NCI-H2171 (cell line): ENCODE data around the gene NAT14.
"Not testable (repeated sequence)": the region's sequence is repeated elsewhere in the genome, so short reads cannot be mapped to it uniquely, and the experiment has no call there.

Experiments used
- DNase-seq: peaks from one replicate; lab custom pipeline; 2025; lab: John Stamatoyannopoulos, UW

Gene NAT14, protein sequence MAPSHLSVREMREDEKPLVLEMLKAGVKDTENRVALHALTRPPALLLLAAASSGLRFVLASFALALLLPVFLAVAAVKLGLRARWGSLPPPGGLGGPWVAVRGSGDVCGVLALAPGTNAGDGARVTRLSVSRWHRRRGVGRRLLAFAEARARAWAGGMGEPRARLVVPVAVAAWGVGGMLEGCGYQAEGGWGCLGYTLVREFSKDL

DNA sequence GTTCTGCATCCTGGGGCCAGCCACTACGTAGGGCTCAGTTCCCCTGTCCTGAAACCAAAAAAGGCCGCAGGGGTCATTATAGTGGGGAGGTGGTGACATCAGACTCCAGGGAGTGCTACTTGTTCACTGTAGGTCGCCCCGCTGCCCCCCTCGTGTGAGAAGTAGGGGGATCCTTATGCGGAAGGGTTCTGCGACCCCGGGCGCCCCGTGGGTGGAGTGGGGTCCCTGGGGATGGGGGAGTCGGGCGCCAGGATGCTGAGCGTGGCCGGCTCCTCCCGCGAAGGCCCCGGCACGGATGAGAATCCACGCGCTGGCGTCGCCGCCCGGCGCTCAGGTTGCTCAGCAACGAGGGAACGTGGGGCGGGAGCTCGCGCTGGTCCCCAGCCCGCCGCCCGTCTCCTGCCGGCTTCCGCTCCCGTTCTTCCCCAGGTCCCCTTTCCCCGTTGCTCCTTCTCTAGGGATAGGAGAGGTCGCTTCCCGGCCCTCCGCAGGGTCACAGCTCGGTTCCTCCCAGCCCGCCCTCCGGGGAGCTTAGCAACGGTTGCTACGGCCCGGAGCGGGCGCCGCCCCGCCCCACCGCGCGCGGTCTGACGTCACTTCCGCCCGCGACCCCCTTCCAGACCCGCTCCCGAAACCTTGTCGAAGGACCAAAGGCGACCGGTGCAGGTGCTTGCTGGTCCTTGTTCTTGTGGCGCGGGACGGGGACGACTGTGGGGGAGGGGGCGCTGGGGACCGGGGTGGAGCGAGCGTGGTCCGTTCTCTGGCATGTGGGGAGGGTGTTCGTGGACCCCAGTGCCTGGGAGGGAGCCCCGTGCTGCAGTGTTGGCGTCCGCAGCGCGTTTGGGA, at the start of gene NAT14:
Gene NAT14 (plus strand): TSS at position 596 of the 846 bp plus-strand sequence. CDS start 521 bp downstream, outside the sequence.
- peak; percentile 82 for DNase-seq

DNA sequence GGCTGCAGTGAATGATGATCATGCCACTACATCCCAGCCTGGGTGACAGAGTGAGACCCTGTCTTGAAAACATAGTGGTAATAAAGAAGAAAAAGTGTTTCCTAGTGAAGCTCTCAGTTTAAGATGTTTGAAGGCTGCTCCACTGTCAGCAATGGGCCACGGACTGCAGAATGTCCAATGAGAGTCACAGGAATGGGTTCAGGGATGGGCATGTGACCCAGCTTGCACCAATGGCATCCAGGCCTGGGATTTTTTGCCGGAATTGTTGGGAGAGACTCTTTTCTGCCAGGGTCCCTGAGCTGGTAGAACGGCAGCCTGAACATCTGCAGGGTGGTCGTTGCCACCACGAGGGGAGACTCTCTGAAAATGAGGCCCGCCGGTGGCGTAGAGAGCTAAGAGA, 48.1 kb upstream of the NAT14 start:
- DNase-seq, result no peak

DNA sequence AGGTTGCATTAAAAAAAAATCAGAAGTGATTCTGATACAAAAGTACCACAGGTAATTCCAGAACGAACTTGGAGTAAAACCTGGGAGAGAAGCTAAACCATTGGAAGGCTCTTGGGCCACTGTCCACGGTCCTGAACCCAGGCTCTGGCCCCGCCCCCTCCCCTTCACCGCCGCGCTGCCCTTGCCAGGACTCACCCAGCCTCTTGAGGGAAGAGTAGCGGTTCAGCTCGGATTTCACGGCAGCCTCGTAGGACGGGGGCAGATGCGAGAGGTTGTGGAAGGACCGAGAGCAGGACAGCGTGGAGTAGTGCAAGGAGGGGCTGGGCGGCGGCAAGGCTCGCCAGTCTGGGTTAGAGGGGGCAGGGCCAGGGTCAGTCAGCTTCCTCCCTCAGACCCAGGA, 47.6 kb upstream of the NAT14 start:
- DNase-seq, result no peak

DNA sequence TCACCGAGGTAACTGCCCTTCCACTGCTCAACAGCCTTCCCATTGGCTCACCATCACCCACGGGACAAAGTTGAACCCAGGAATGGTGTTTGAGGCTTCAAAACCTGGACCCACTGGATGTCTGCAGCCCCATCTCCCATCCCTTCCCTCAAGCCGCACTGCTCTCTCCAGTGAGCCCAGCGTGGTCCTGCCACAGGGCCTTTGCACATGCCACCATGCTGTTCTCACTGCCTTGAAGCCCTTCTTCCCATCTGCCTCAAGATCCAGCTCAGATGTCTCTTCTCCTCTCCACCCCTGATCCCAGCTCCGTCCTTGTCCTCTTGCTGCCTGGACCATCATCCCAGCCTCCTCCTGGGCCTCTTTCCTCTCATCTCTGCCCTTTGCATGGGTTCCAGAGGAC, 45.9 kb upstream of the NAT14 start:
- no peak for DNase-seq

DNA sequence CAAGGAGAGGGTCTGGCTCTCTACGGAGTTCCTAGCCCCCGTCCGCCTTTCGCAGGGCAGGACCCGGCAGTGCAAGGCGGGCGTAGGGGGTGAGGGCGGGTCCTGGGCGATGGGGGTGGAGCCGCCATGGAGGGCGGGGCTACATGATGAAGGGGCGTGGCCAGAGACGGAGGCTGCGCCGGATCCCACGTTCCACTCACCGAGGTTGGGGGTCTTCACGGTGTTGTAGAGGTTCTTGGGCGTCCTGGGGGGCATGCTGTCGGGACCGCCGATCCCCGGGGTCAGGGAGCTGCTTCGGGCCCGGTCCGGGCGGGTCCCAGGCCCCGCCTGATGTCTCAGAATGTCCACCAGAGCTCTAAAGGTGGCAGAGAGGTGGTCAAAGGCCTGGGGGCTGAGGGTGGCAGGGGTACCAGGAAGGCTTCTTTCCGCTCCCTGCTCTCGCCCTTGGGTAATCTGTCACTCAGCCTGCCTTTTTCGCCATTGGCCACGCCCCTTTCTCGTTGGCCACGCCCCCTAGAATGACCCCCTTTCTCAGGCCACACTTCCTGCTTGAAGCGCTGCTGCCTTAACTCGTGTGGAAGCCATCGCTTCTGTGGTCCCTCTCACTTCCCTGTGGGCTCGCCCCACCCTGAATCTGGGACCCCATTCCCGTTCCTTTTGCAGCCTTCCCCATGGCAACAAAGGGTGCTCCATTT, 44.4 kb upstream of the NAT14 start:
- no peak for DNase-seq

DNA sequence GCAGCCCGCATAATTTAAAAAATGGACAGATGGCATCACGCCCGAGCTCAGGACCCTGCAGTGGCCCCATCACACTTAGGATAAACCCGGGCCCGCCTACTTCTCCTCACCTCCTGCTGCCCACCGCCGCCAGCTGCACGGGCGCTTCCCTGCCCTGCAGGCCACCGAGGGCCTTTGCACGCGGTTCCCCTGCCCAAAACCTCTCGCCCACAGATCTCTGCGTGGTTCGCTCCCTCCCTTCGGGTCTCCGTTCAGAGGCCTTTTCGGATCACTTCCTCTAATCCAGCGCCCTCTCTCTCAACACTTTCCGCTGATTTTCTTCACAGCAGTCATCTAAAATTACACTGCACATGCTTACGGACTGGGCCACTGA, 43.7 kb upstream of the NAT14 start:
- DNase-seq, result no peak

DNA sequence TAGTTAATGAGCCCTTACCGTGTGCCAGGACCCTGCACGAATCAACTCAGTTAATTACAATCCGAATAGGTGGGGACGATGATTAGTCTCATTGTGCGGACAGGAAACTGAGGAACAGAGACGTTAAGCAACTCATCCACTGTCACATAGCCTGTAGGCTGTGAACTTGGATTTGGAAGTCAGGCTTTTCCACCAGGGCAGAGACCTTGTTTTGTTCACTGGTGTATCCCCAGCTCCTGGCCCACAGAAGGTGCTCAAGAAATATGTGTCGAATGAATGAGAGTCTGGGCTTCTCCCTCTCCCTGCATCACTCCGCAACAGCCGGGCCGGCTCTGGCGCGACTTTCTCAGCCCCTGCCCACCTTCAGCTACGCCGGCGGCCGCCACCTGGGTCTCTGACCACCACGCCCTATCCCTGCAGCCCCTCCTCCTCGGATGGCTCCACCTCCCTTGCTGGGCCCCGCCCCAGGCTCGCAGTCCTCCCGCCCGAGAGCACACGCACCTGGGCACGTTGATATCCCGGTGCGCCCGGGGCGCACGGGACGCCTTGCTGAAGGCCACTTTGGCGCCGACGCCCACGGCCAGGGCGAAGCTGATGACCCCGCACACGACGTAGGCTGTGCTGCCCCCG, 43.2 kb upstream of the NAT14 start:
- peak; percentile 52 for DNase-seq

DNA sequence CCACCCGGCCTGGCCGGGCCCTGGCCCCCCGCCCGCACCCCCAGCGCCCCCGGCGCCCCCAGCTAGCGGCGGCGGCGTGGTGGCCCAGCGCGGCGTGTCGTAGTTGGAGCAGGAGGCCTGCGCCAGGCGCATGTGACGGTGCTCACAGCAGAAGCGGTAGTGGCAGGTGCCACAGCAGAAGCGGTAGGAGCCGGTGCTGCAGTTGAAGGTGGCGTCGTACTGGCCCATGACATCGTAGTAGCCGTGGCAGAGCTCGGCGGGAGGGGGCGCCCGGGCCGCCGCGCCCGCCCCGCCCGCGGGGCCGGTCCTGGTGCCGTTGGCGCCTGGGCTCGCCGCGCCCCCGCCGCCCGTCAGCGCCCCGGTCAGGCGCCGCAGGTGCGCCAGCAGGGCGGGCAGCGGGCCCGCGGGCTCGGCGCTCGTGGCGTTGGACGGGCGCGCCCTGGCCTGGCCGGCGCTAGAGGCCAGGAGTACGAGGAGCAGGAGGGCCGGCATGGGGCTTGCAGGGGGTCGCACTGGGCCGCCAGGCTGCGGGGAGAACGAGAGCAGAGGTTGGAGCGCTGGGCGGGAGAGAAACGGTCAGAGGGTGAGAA, 42.5 kb upstream of the NAT14 start:
- peak; percentile 26 for DNase-seq

DNA sequence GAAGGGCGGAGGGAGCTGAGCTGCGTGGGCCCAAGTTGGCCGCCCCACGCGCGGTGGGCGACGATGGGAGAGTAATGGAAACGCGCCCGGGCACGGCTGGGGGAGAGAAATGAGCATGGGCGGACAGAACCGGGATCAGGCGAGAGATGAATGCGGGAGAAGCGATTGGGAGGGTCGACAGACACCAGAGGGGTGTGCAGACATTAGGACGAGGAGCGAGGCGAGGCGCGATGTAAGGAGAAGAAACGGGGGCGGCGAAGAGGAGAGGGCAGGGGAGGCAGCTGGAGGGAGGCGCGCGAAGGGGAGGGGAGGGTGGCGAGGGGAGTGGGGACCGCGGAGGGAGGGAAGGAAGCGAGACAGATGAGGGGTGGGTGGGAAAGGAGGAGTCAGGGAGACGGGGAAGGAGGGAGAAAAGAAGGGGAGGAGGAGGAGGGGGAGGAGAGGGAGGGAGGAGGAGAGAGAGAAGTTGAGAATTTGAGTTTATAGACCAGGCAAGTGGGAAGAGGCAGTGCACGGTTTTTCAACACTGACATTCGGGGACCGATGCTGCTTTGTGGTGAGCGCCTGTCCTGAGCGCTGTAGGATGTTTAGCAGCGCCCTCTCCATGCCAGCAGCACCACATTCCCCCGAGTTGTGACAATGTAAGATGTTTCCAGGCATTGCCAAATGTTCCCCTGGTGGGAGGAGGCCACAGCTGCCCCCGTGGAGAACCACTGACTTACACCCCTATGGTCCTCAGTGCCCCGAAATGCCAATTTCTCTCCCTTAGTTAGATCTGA, 41.8 kb upstream of the NAT14 start, which contains the start of gene SHISA7:
Gene SHISA7 (minus strand): TSS at position 256 of the 779 bp plus-strand sequence. CDS start 437 bp downstream, outside the sequence.
- peak; percentile 41 for DNase-seq

DNA sequence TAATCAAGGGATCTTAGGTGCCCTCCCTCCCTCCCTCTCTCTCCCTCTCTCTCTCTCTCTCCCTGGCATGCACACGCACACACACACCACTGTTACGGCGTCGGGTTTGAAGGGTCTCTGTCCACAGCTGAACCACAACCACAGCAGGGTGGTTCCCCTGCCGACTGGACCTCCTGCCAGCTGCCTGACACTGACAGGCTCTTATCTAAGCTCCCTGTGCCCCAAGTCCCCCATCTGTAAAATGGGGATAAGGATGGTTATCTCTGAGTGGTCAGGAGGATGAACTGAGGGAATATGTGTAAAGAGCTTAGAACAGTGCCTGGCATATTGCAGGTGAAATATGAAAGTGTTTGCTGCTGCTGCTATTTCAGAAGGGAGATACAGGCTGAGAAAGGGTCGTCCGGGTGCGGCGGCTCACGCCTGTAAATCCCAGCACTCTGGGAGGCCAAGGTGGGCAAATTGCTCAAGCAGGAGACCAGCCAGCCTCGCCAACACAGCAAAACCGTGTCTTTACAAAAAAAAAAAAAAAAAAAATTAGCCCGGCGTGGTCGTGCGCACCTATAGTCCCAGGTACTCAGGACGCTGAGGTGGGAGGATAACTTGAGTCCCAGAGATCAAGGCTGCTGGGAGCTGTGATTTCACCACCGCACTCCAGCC, 41.0 kb upstream of the NAT14 start:
- DNase-seq, result no peak

DNA sequence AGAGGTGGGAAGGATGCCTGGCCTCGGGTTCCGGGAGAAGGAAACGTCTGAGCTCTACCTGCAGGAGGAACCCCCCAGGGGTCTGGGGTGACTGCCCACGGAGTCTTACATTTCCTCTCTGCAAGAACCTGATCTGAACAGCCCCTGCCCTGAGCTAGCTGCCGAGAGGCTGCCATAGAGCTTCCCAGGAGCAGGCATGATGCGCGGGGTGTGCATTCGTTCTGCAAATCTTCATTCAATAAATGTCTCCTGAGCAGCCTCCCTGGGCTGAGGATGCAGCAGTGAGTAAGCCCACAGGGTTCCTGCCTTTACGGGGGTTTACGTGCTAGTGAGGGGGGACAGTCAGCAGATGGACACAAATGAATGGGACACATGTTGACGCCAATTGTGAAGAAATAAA, 40.3 kb upstream of the NAT14 start:
- DNase-seq, result no peak

DNA sequence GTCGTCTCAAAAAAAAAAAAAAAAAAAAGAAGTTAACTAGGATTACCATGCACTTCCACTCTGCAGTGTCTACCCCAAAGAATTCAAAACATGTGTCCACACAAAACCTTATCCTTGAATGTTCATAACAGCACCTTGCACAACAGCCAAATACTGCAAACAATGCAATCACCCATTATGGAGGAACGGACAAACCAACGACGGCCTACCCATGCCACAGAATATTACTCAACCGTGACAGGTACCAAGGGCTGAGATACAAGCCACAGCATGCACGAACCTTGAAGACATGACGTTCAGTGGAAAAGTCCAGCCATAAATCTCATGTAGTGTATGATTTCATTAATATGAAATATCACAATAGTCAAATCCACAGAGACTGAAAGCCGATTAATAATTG, 38.9 kb upstream of the NAT14 start:
- no peak for DNase-seq

DNA sequence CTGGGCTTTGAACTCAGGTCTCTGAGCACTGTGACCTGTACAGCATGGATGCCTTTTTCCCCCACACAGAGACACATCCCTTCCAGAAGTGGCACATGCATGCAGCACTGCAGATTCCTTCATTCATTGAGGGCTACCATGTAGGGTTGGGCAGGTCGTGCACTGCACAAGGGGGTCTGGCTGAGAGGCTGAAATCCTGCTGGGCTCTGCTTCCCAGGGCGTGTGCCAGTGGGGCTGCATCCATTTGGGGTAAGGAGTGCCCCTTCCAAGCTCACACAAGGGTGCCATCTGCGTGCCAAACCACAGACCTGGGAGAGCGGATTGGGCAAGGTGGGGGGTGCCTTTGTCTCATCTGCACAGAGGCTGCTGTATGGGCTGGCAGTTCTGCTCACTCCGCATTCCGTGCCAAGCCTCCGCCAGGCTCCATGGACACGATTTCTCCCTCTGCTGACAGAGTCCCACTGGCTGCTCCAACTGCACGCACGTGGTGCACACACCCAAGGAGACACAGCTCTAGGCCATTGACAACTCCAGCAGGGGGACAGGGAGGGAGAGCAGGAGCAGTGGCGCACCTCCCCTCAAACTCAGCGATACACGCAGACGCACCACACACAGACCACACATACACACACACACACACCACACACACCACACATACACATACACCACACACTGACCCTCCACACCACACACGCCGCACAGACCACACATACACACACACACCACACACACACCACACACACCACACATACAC, 37.4 kb upstream of the NAT14 start:
- peak; percentile 67 for DNase-seq

DNA sequence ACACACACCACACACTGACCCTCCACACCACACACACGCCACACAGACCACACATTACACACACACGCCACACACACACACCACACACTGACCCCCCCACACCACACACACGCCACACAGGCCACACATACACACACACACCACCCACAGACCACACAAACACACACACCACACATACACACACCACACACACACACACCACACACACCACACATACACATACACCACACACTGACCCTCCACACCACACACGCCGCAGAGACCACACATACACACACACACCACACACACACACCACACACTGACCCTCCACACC, 36.9 kb upstream of the NAT14 start:
- not testable (repeated sequence) for DNase-seq

DNA sequence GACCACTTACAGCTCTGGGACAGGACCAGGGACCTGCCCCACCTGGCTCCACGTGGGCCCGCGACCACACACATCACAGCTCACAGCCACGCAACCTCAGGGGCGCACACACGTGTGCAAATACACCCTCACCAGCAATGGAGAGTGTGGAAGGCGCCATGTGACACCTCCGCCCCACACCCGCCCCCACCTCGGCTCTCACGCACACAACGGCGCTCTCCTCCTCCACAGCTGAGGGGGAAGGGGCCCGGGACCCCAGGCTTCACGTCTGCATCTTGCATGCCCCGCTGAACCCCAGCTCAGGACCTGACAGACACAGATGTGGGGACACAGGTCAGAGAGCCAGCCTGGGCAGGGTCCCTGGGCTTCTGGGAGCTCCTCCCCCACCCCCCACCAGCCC, 35.5 kb upstream of the NAT14 start:
- DNase-seq, result no peak

DNA sequence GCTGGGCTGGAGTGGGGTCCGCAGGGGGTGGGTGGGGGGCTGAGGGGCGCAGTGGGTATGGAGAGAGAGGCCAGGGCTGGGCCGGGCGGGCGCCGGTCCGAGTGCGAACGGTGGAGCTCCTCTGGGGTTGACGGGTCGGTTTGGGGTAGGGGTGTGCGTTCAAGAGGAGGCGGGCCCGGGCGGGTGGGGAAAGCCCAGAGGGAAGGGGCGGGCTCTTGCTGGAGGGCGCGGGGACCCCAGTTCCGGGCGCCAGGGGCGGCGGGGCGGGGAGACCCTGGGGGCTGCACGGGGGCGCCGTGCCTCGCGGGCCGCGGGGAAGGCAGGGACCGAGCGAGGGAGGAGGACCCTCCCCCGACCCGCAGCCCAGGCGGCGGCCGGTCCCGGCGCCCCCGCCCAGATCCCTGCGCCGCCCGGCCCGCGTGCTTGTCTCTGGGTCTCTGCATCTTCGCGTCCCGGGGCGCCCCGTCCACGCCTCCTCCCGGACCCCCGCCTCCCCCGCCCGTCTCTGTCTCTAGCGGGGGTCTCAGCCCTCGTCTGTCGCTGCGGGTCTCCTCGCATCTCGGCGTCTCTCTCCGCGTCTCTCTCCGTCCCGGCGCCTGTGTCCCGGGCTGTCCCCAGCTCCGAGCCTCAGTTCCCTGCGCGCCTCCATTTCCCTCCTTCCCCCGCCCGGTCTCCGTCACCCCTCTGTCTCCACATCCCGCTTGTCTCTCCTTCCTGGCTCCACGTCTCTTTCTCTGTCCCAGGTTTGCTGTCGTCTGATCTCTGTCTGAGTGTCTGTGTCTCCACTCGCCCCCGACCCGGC, 33.6 kb upstream of the NAT14 start:
- DNase-seq, result no peak

DNA sequence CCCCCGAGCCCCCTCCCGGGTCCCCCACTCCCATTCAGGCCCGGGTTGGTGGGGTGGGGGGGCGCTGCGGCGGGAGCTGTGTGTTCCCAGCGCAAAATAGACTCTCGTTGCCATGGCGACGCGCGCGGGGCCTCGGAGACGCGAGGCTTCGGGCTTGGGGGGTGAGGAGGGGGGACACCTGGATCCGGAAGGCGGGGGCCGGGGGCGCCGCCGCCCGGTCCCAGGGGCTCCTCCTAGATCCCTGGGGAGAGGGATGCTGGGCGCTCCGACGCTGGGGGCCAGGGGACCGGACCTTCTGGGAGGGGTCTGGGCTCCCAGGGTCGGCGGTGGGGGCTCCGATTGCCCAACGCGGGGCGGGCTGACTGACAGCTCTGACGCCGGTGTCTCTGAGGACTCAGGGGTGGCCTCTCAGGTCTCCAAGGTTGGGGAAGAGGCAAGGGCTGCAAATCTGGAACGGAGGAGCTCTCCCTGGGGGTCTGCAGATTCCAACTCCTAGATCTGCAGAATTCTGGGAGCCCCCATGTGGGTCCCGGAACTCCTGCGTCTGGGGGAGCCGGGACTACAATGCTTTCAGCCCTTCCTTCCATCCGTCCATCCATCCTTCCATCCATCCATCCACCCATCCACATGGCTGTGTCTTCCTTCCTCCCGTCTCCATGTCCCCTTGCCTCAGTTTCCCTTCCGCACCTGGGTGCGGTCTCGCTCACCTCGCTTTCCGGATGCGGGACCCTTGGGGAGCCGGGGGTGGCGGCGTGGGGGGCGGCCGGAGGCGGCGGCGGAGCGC, 32.8 kb upstream of the NAT14 start:
- DNase-seq, result no peak

DNA sequence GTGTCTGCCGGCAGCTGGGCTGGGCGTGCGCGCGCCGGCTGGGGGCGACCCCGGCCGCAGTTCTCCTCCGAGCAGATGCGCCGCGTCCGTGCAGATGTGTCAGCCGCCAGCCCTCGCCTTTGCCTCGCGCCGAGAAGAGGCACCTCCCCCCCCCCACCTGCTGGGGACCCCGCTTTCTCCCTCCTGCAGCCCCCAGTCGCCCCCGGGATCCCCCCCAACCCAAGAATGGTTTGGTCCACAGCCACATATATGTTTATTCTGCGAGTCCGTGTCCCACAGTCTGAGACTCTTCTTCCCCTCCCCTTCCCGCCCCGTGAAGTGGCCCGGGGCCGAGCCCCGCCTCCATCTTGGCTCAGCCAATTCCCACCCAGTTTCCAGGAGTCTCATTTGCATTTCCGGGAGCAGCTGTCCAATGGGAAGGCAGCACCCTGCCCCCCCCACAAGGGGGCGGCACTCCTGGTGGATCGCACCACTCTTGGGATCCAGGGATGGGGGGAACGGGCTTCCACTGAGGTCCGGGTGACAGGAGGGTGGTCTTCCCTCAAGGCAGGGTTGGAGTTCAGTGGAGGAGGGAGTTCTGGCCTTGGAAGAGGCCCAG, 32.1 kb upstream of the NAT14 start:
- DNase-seq, result peak; percentile 83
